IPS-18a (cell line): ENCODE measurements around the gene OPTN.
"Not testable (repeated sequence)": the region's sequence is repeated elsewhere in the genome, so short reads cannot be mapped to it uniquely, and the experiment has no call there.

Experiments
- H3K27ac ChIP-seq: one replicate; pipeline ENCODE4 v1.5.1; 2013; ENCODE audit warnings: low read length
- H3K27me3 ChIP-seq: one replicate; pipeline ENCODE4 v1.6.1; 2013; ENCODE audit warnings: mild to moderate bottlenecking, low read length; ENCODE audit not compliant: control insufficient read depth, insufficient read depth
- H3K36me3 ChIP-seq: one replicate; pipeline ENCODE4 v1.6.1; 2013; ENCODE audit warnings: low read depth, low read length; ENCODE audit not compliant: control insufficient read depth
- H3K4me1 ChIP-seq: one replicate; pipeline ENCODE4 v1.6.1; 2013; ENCODE audit warnings: low read depth, low read length; ENCODE audit not compliant: control insufficient read depth
- H3K4me3 ChIP-seq: one replicate; pipeline ENCODE4 v1.5.1; 2013; ENCODE audit warnings: low read length
- H3K9ac ChIP-seq: one replicate; pipeline ENCODE4 v1.6.1; 2013; ENCODE audit warnings: mild to moderate bottlenecking, low read length, moderate library complexity
- H3K9me3 ChIP-seq: one replicate; pipeline ENCODE4 v1.6.1; 2013; ENCODE audit warnings: low read depth, low read length; ENCODE audit not compliant: control insufficient read depth

OPTN gene

DNA sequence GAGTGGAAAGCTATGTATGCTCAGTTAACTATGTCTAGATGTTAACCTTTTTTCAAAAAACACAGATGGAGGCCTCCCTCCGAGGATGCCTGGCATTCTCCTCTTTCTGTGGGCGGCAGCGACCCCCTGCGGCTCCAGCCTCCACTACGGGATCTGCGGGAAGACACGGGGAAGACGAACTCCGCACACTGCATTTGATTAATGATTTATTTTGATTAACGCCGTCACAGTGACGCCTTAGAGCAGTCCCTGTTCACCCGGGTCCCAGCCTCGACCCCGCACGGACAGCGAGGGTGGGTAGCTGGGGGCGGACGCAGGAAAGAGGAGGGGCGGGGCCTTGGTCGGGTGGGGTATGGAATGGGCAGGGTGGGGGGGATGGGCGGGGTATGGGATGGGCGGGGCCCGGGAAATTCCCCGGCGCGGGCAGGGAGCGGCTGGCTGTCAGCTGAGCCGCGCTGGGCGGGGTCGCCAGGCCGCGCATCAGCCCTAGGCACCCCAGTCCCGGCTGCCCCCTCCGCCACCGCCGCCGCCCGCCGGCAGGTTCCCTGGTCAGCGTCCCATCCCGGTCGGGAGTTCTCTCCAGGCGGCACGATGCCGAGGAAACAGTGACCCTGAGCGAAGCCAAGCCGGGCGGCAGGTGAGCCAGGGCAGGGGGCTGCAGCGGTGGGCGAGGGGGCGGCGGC, at the start of gene OPTN:
TSS of gene OPTN (plus strand) at position 498 of the 683 bp plus-strand sequence. CDS start 8,960 bp downstream, outside the sequence.
- Histone ChIP-seq H3K27me3 (peaks cover 7% of the 10 kb centered on the region), H3K27ac (no peak within 1 kb of the TSS), H3K4me3 (peak within 1 kb of the TSS; percentile 89), H3K9ac (peak within 1 kb of the TSS; percentile 51), H3K4me1 (no peaks in the 10 kb centered on the region), H3K9me3 (no peaks in the 10 kb centered on the region), H3K36me3 (no peaks in the 10 kb centered on the region)

DNA sequence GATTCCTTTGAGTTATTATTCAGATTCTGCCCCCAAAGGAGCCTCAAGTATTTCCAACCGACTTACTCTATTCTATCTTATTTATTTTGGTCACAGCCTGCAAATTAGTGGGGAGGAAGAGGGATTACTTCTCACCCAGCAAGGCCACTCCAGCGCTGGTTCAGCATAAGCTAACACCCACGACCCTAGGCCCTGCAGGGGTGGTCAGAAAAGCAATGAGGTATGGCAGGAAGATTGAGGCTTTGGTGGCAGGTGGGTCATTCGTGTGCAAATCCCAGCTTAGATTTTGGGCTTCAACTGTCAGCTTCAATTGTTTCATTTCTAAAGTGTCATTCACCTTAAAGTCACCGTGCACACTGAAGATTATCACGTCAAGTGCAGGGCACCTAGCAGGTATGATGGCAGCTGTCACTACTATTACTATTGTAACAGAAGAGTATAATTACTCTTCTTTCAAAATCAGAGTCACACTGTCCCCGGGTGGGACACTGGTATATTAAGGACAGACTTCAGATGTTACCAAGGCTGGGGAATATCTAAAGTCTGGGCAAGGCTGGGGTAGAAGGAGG, 48.8 kb upstream of the OPTN start:
- no peaks in the 10 kb centered on the region for H3K9me3 ChIP-seq
- no peak overlapping the region for H3K9ac ChIP-seq
- H3K4me3 ChIP-seq = no peak overlapping the region
- H3K27ac ChIP-seq = no peak overlapping the region
- no peaks in the 10 kb centered on the region for H3K27me3 ChIP-seq
- H3K4me1 ChIP-seq = peaks cover 17% of the 10 kb centered on the region
- H3K36me3 ChIP-seq = no peaks in the 10 kb centered on the region

DNA sequence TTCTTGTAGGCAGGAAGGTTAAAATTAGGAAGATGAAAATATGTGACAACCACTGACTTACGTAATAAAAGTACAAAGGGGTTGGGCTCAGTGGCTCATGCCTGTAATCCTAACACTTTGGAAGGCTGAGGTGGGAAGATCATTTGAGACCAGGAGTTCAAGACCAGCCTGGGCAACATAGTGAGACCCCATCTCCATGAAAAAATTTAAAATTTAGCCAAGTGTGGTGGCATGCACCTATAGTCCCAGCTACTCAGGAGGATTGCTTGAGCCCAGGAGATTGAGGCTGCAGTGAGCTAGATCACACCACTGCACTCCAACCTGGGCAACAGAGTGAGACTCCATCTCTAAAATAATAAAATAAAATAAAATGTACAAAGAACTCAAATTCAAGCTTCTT, 46.8 kb upstream of the OPTN start:
- not testable (repeated sequence) for H3K9ac ChIP-seq, H3K9me3 ChIP-seq, H3K4me1 ChIP-seq, H3K4me3 ChIP-seq, H3K36me3 ChIP-seq, H3K27ac ChIP-seq, H3K27me3 ChIP-seq

DNA sequence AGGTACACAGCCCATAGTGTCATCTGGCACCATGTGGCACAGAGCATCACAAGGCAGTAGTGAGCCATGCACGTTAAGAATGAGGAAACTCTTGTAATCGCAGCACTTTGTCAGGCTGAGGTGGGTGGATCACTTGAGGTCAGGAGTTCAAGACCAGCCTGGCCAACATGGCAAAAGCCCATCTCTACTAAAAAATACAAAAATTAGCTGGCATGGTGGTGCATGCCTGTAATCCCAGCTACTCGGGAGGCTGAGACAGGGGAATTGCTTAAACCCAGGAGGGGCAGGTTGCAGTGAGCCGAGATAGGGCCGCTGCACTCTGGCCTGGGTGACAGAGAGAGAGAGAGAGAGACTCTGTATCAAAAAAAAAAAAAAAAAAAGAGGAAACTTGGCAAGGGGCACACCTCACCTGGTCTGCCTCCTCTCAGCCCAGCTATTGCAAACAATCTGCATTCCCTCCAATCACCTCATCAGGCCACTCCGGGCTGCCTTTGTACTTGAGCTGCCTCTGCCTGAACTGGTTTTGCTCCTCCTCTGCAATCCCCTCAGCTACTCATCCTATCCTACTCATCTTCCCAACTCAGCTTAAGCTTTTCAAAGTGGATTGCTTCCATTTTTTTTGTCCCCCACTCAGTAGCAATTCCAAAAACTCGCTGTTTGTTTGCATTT, 46.0 kb upstream of the OPTN start:
- Histone ChIP-seq H3K4me3 (no peak overlapping the region), H3K27ac (no peak overlapping the region), H3K36me3 (no peaks in the 10 kb centered on the region)

DNA sequence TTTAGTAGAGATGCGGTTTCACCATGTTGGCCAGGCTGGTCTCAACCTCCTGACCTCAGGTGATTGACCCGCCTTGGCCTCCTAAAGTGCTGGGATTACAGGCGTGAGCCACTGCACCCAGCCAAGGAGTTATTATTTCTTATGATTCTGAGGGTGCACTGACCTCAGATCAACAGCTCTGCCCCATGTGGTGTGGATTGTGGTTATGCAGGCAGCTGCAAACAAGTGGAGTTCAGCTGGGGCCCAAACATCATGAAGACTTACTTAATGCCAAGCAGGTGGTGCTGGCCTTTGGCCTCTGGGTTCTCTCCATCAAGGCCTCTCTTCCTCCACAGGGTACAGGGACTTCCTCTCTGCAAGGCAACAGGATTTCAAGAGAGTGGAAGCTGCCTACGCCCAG, 45.1 kb upstream of the OPTN start:
- Histone ChIP-seq H3K4me3 (no peak overlapping the region), H3K36me3 (no peaks in the 10 kb centered on the region), H3K9me3 (no peaks in the 10 kb centered on the region), H3K27ac (no peak overlapping the region), H3K4me1 (peaks cover 3% of the 10 kb centered on the region), H3K9ac (no peak overlapping the region), H3K27me3 (no peaks in the 10 kb centered on the region)

More for the DNA sequence above, 46.0 kb upstream of the OPTN start:
- H3K4me1 ChIP-seq = peaks cover 5% of the 10 kb centered on the region
- H3K9ac ChIP-seq = no peak overlapping the region
- no peaks in the 10 kb centered on the region for H3K27me3 ChIP-seq
- no peaks in the 10 kb centered on the region for H3K9me3 ChIP-seq

DNA sequence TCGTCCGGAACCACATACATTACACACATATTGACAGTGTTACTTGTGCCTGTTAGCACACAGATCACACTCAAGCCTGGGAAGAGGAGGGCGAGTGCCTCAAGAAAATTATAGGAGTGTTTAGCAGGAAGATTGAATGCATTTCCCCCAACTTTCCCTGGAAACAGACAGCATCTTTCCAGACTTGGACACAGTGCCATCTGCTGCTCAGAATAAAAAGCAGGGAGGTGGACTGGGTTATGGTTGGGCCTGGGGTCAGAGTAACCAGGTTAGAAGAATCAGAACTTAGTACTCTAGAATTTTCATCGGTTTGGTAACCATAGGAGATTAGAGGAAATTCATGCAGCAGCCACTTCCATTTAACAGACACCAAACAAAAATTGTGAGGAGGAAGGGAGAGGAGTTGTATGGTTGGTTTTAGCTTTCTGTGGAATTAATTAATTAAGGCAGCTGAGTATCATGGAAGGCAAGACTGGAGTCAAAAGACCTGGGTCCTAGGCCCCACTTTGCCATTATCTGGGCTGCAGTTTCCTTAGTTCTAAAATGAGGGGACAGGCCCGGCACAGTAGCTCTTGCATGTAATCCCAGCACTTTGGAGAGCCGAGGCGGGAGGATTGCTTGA, 43.4 kb upstream of the OPTN start:
- H3K9me3 ChIP-seq = no peaks in the 10 kb centered on the region
- no peak overlapping the region for H3K27ac ChIP-seq
- no peak overlapping the region for H3K4me3 ChIP-seq
- H3K9ac ChIP-seq = no peak overlapping the region
- H3K4me1 ChIP-seq = no peaks in the 10 kb centered on the region
- no peaks in the 10 kb centered on the region for H3K27me3 ChIP-seq
- H3K36me3 ChIP-seq = no peaks in the 10 kb centered on the region

DNA sequence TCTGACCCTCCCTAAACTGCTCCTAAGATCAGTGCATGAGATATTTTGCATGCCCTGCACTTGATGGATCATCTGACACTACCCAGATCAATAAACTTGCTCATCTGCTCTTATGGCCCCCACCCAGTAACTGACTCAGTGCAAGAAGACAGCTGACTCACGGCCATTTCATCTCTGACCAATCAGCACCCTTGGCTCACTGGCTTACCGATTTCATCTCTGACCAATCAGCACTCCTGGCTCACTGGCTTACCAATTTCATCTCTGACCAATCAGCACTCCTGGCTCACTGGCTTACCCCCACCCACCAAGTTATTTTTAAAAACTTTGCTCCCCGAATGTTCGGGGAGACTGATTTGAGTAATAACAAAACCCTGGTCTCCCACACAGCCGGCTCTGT, 37.2 kb upstream of the OPTN start:
- no peak overlapping the region for H3K4me3 ChIP-seq
- no peak overlapping the region for H3K9ac ChIP-seq
- no peaks in the 10 kb centered on the region for H3K36me3 ChIP-seq
- H3K27ac ChIP-seq = no peak overlapping the region
- no peaks in the 10 kb centered on the region for H3K27me3 ChIP-seq
- H3K4me1 ChIP-seq = no peaks in the 10 kb centered on the region
- H3K9me3 ChIP-seq = no peaks in the 10 kb centered on the region

DNA sequence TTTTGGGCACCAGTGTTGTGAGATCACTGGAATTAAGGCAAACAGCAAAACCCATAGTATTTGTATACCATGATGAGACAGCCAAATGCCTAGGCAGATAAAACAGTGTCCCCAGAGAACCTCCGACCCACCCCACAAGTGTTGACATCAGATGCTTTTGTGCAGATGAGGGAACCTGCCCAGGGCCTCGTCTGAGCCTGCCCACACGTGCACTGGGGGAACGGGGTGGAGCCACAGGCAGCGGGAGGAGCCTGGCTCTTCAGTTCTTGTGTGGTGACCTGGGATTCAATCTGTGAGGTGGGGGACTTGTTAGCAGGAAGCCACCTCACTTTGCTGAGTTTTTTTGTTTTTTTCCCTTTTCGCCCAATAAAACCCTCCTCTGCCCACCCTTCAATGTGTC, 33.4 kb upstream of the OPTN start:
- Histone ChIP-seq H3K27me3 (no peaks in the 10 kb centered on the region), H3K9ac (no peak overlapping the region), H3K4me1 (no peaks in the 10 kb centered on the region), H3K4me3 (no peak overlapping the region), H3K9me3 (peaks cover 8% of the 10 kb centered on the region), H3K27ac (no peak overlapping the region), H3K36me3 (no peaks in the 10 kb centered on the region)

DNA sequence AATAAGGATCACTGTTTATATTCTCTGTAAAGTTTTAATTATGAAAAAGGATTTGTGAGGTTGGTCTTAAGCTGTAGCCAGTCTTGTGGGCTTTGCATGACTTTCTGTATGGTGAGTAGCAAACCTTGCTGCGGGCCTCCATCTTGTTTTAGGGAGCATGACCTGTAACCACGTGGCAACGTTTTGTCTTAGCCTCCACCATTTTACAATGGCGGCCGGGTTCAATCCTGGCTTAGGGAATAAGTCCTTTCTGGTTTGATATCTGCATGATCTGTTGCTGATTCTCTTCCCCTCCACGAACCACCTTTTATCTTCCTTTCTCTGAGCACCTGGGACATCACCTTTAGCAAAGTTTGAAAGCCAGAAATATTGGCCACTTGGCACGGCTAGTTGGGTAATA, 32.5 kb upstream of the OPTN start:
- Histone ChIP-seq H3K27me3 (no peaks in the 10 kb centered on the region), H3K9me3 (peaks cover 8% of the 10 kb centered on the region), H3K36me3 (no peaks in the 10 kb centered on the region), H3K4me3 (no peak overlapping the region), H3K27ac (no peak overlapping the region), H3K4me1 (no peaks in the 10 kb centered on the region), H3K9ac (no peak overlapping the region)

DNA sequence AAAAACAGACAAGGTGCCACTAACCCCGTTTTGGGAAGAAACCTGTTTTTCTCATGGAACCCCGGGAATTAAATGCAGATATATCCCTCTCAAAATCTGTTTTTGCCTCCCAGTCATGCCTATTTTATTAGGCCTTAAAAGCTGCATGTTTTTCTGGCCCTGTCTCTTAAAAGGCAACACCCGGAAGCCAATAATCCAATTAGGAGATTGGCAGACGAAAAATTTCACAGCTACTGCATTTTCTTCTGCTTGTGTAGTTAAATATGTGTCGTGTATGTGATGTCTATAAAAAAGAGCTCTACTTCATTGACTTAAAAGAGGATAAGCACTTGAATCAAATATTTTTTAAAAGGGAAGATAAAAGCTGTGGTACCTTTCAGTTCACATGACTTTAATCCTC, 31.9 kb upstream of the OPTN start:
- peaks cover 8% of the 10 kb centered on the region for H3K9me3 ChIP-seq
- no peak overlapping the region for H3K4me3 ChIP-seq
- no peak overlapping the region for H3K27ac ChIP-seq
- H3K27me3 ChIP-seq = no peaks in the 10 kb centered on the region
- H3K4me1 ChIP-seq = no peaks in the 10 kb centered on the region
- no peak overlapping the region for H3K9ac ChIP-seq
- no peaks in the 10 kb centered on the region for H3K36me3 ChIP-seq

DNA sequence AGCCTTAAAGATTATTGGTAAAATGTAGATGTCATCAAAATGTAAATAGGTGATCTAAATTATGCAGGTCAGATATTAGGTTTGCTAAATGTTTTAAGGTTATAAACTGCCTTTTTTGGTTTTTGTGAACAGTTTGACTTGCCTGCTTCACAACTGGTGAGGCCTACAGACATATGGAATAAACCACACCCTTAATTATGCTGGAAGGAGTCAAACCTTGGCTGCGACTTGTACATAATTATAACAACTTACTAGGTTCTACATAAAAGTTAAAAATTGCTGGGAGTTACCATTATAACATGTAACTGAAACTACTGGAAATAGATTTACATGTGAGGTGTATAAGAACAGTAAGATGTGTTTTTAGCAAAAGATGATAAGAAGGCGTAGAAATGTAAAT, 31.5 kb upstream of the OPTN start:
- no peak overlapping the region for H3K9ac ChIP-seq
- no peaks in the 10 kb centered on the region for H3K27me3 ChIP-seq
- H3K36me3 ChIP-seq = no peaks in the 10 kb centered on the region
- H3K4me3 ChIP-seq = no peak overlapping the region
- no peak overlapping the region for H3K27ac ChIP-seq
- H3K4me1 ChIP-seq = no peaks in the 10 kb centered on the region
- peaks cover 8% of the 10 kb centered on the region for H3K9me3 ChIP-seq
